GM18505 (cell line): ENCODE measurements around the gene HOATZ.

Experiments used
- ATAC-seq: cut with Tn5 transposase; IDR thresholded peaks from one replicate; pipeline ENCODE4 v1.9.1; 2021; ENCODE audit not compliant: unreplicated experiment
- POLR2A ChIP-seq: IDR thresholded peaks from 4 replicates; pipeline ENCODE4 v1.6.1; 2011; ENCODE audit warnings: borderline replicate concordance; ENCODE audit not compliant: insufficient read depth, insufficient read length; ENCODE audit errors: extremely low read depth

Gene HOATZ

GRCh38 chr11:111512296-111513239, 2.0 kb upstream of the HOATZ start, which contains the start of gene BTG4:
Gene BTG4, minus strand, starts transcription at chr11:111512386. Its CDS starts 13,610 bp downstream, at chr11:111498776.
- no peak for ATAC-seq
- no peak for TF ChIP-seq POLR2A

GRCh38 chr11:111513240-111513605, 1.4 kb upstream of the HOATZ start:
- TF ChIP-seq POLR2A, result no peak
- ATAC-seq, result no peak

- no peak for ATAC-seq
- no peak for TF ChIP-seq POLR2A
These were observed 1.0 kb downstream of the HOATZ start for GRCh38 chr11:111515591-111515990.

- TF ChIP-seq POLR2A, result no peak
- ATAC-seq, result no peak
These were observed 4.1 kb downstream of the HOATZ start for GRCh38 chr11:111518668-111519067.

- TF ChIP-seq POLR2A, result no peak
- no peak for ATAC-seq
These were observed 6.0 kb downstream of the HOATZ start for GRCh38 chr11:111520560-111520959.

GRCh38 chr11:111521135-111521534, 6.6 kb downstream of the HOATZ start:
- ATAC-seq, result no peak
- TF ChIP-seq POLR2A, result no peak

GRCh38 chr11:111522426-111522825, 7.8 kb downstream of the HOATZ start:
- TF ChIP-seq POLR2A, result no peak
- no peak for ATAC-seq

- no peak for ATAC-seq
- no peak for TF ChIP-seq POLR2A
These were observed 8.8 kb downstream of the HOATZ start for GRCh38 chr11:111523343-111523742.

- no peak for ATAC-seq
- no peak for TF ChIP-seq POLR2A
These were observed 9.5 kb downstream of the HOATZ start for GRCh38 chr11:111524056-111524455.

- TF ChIP-seq POLR2A, result no peak
- no peak for ATAC-seq
These were observed 10.9 kb downstream of the HOATZ start for GRCh38 chr11:111525456-111525855.

GRCh38 chr11:111526501-111526900, 11.9 kb downstream of the HOATZ start:
- TF ChIP-seq POLR2A, result no peak
- ATAC-seq, result no peak

- ATAC-seq, result no peak
- no peak for TF ChIP-seq POLR2A
These were observed 12.7 kb downstream of the HOATZ start for GRCh38 chr11:111527279-111527678.

GRCh38 chr11:111528557-111528956, 14.0 kb downstream of the HOATZ start:
- ATAC-seq, result no peak
- TF ChIP-seq POLR2A, result no peak

GRCh38 chr11:111530091-111530490, 15.5 kb downstream of the HOATZ start:
- TF ChIP-seq POLR2A, result no peak
- no peak for ATAC-seq

GRCh38 chr11:111531136-111531535, 16.6 kb downstream of the HOATZ start:
- ATAC-seq, result no peak
- TF ChIP-seq POLR2A, result no peak

- TF ChIP-seq POLR2A, result no peak
- ATAC-seq, result no peak
These were observed 17.2 kb downstream of the HOATZ start for GRCh38 chr11:111531687-111532364.
